HepG2 (cell line): ENCODE data around the gene FLYWCH1. TPM values are rescaled to one million over a fixed set of nuclear protein-coding genes. Genes with fewer than 3 reads are reported as not detected.
A peak's percentile ranks its signal among the peaks of the same experiment; 100 is the strongest.

Experiments
- EED ChIP-seq: sonication (generic); formaldehyde crosslinking; IDR thresholded peaks from 2 replicates; pipeline ENCODE4 v1.5.0; 2020; ENCODE audit warnings: mild to moderate bottlenecking, missing genetic modification reagents
- ETV5 ChIP-seq: IDR thresholded peaks from 2 replicates; pipeline ENCODE4 v1.6.1; 2018; ENCODE audit warnings: missing biosample characterization, missing genetic modification reagents, inconsistent platforms, borderline replicate concordance
- FOXP1 ChIP-seq, 2 experiments: fragments of 450-650 bp in 1 of 2; IDR thresholded peaks; 2 replicates each; pipeline ENCODE4 v1.6.1; 2017 to 2018; ENCODE audit warnings: antibody characterized with exemption in 1 of 2
- IRF2 ChIP-seq: IDR thresholded peaks from 2 replicates; pipeline ENCODE4 v1.6.1; 2018; ENCODE audit warnings: missing genetic modification reagents, missing compliant biosample characterization
- POLR2G ChIP-seq: fragments of 200-400 bp; formaldehyde crosslinking; IDR thresholded peaks from 2 replicates; pipeline ENCODE4 v1.6.1; 2018; ENCODE audit warnings: mild to moderate bottlenecking, low read depth, low read length, moderate library complexity
- RBM39 ChIP-seq: fragments of 200-400 bp; formaldehyde crosslinking; IDR thresholded peaks from one replicate; pipeline ENCODE4 v1.6.1; 2018; ENCODE audit warnings: antibody characterized with exemption, mild to moderate bottlenecking, low read depth, low read length; ENCODE audit not compliant: poor library complexity, severe bottlenecking
- SRF ChIP-seq: IDR thresholded peaks from 2 replicates; pipeline ENCODE4 v1.6.1; 2011; ENCODE audit warnings: mild to moderate bottlenecking, low read depth, low read length, moderate library complexity
- ZNF224 ChIP-seq: sonication (generic); formaldehyde crosslinking; IDR thresholded peaks from 2 replicates; pipeline ENCODE4 v1.5.0; 2020; ENCODE audit warnings: mild to moderate bottlenecking, missing genetic modification reagents
- ZNF3 ChIP-seq: IDR thresholded peaks from 2 replicates; pipeline ENCODE4 v1.7.0; 2017; ENCODE audit warnings: inconsistent platforms
- ZNF7 ChIP-seq: IDR thresholded peaks from 2 replicates; pipeline ENCODE4 v1.6.1; 2016; ENCODE audit warnings: missing biosample characterization, missing genetic modification reagents
- ZNF713 ChIP-seq: sonication (generic); formaldehyde crosslinking; IDR thresholded peaks from 2 replicates; pipeline ENCODE4 v1.4.0; 2020; ENCODE audit warnings: mild to moderate bottlenecking, missing genetic modification reagents
- ZNF879 ChIP-seq: sonication (generic); formaldehyde crosslinking; IDR thresholded peaks from 2 replicates; pipeline ENCODE4 v1.8.1; 2023; ENCODE audit warnings: missing genetic modification reagents
- ZSCAN29 ChIP-seq: sonication (generic); formaldehyde crosslinking; conservative IDR thresholded peaks from 2 replicates; pipeline ENCODE4 v1.4.0; 2020; ENCODE audit warnings: mild to moderate bottlenecking, missing genetic modification reagents
- polyA plus RNA-seq, 8 experiments: library from polyadenylated mRNA; depleted of rRNA in 3 of 8; stranded (reverse) in 7 of 8; unstranded in 1 of 8; fragments of >200 nt; fragmentation: Illumina TruSeq in 4 of 8; extraction: Trizol in 4 of 8; gene quantifications; 2 replicates each; pipeline versions ENCODE4 v1.2.1 to v1.2.3, GENCODE V29; 2011 to 2016; ENCODE audit warnings: low read depth in 4 of 8, missing spikeins in 1 of 8, mixed read lengths in 1 of 8; ENCODE audit not compliant: insufficient read depth in 1 of 8
- total RNA-seq, 5 experiments: library from RNA; depleted of rRNA; stranded (reverse); fragments of >200 nt; fragmentation: Illumina TruSeq; extraction: Trizol; gene quantifications; 2 replicates each; pipeline ENCODE4 v1.2.3, GENCODE V29; 2016; ENCODE audit warnings: low read depth in 1 of 5
- TF ChIP-seq, protein P1 (sequence below): sonication (generic); formaldehyde crosslinking; IDR thresholded peaks from 2 replicates; pipeline ENCODE4 v1.4.0; 2020; ENCODE audit warnings: missing genetic modification reagents, borderline replicate concordance
- TF ChIP-seq, protein P2 (sequence below): sonication (generic); formaldehyde crosslinking; IDR thresholded peaks from 2 replicates; pipeline ENCODE4 v1.9.0; 2021; ENCODE audit warnings: missing genetic modification reagents, borderline replicate concordance
- TF ChIP-seq, protein P3 (sequence below): IDR thresholded peaks from 2 replicates; pipeline ENCODE4 v1.6.1; 2016; ENCODE audit warnings: mild to moderate bottlenecking, missing biosample characterization, missing genetic modification reagents
- TF ChIP-seq, protein P4 (sequence below): sonication (generic); formaldehyde crosslinking; IDR thresholded peaks from 2 replicates; pipeline ENCODE4 v1.5.1; 2020; ENCODE audit warnings: missing genetic modification reagents, mild to moderate bottlenecking, borderline replicate concordance
- TF ChIP-seq, protein P5 (sequence below): conservative IDR thresholded peaks from 2 replicates; pipeline ENCODE4 v1.6.1; 2018; ENCODE audit warnings: missing genetic modification reagents

The FLYWCH1 gene
- total and polyA plus RNA-seq, 2 of the 13 experiments (the other 11 are each of a cell fraction or from before 2014, with no cell fraction given): 7.3 to 12.4 TPM

DNA sequence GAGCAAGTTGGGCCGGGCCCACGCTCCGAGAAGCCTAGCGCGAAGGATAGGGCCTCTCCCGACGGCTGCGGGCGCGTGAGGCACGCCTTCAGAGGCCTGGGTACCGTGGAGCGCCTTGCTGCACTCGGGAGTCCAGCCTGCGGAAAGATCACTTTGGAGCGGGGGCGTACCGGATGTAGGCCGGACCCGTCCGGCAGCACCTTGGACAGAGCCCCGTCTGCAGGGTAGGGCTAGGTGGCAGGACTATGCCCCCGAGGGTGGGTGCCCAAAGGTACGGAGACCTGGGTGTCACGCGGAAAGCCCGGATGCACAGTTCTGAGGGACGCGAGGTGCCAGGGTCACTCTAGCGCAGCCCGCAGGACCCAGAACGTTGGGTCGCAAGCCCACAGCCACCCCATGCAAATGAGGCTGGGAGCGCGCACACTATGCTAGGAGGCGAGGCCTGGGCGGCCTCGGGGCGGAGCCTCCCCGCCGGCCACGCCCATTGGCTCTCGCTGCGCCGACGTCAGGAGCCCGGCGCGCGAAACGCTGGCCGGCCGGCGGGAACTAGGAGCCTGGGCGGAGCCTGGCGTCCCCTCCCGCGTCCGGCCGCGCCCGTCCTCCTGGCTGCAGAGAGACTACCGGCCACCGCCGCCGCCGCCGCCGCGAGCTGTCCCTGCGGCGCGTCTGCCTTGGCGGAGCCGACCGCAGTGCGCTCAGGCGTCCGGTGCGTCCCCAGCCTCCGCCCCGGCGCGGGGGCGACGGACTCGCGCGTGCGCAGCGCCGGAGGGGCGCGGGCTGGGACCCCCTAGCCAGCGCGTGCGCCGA, 57.2 kb downstream of the FLYWCH1 start, which contains the start of gene PAQR4 (continued):
- peak; percentile 68; the same call in 1 of the 2 replicates for TF ChIP-seq ZNF3 (CRISPR knock-in tag)
- TF ChIP-seq ZNF7: peak; percentile 36; the same call in 1 of the 2 replicates
- no peak for TF ChIP-seq SRF
- TF ChIP-seq, protein P1, sequence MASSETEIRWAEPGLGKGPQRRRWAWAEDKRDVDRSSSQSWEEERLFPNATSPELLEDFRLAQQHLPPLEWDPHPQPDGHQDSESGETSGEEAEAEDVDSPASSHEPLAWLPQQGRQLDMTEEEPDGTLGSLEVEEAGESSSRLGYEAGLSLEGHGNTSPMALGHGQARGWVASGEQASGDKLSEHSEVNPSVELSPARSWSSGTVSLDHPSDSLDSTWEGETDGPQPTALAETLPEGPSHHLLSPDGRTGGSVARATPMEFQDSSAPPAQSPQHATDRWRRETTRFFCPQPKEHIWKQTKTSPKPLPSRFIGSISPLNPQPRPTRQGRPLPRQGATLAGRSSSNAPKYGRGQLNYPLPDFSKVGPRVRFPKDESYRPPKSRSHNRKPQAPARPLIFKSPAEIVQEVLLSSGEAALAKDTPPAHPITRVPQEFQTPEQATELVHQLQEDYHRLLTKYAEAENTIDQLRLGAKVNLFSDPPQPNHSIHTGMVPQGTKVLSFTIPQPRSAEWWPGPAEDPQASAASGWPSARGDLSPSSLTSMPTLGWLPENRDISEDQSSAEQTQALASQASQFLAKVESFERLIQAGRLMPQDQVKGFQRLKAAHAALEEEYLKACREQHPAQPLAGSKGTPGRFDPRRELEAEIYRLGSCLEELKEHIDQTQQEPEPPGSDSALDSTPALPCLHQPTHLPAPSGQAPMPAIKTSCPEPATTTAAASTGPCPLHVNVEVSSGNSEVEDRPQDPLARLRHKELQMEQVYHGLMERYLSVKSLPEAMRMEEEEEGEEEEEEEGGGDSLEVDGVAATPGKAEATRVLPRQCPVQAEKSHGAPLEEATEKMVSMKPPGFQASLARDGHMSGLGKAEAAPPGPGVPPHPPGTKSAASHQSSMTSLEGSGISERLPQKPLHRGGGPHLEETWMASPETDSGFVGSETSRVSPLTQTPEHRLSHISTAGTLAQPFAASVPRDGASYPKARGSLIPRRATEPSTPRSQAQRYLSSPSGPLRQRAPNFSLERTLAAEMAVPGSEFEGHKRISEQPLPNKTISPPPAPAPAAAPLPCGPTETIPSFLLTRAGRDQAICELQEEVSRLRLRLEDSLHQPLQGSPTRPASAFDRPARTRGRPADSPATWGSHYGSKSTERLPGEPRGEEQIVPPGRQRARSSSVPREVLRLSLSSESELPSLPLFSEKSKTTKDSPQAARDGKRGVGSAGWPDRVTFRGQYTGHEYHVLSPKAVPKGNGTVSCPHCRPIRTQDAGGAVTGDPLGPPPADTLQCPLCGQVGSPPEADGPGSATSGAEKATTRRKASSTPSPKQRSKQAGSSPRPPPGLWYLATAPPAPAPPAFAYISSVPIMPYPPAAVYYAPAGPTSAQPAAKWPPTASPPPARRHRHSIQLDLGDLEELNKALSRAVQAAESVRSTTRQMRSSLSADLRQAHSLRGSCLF (CRISPR knock-in tag): peak; percentile 82
- no peak for TF ChIP-seq FOXP1 (IDR thresholded peaks at IDR 0.05)
- 0 out of 2 replicates have a peak, but pooled peaks have one; percentile 39 for TF ChIP-seq FOXP1 (CRISPR knock-in tag; IDR thresholded peaks at IDR 0.05)
- TF ChIP-seq, protein P2, sequence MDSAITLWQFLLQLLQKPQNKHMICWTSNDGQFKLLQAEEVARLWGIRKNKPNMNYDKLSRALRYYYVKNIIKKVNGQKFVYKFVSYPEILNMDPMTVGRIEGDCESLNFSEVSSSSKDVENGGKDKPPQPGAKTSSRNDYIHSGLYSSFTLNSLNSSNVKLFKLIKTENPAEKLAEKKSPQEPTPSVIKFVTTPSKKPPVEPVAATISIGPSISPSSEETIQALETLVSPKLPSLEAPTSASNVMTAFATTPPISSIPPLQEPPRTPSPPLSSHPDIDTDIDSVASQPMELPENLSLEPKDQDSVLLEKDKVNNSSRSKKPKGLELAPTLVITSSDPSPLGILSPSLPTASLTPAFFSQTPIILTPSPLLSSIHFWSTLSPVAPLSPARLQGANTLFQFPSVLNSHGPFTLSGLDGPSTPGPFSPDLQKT (CRISPR knock-in tag): peak; percentile 18; the same call in 1 of the 2 replicates
- peak; percentile 89; the same call in 1 of the 2 replicates for TF ChIP-seq ZNF224
- peak; percentile 98 for TF ChIP-seq ETV5 (CRISPR knock-in tag)
- TF ChIP-seq IRF2: peak; percentile 78
- no peak; the same call in 1 of the 2 replicates for TF ChIP-seq ZNF879
- peak; percentile 98 for TF ChIP-seq EED (CRISPR knock-in tag)
- TF ChIP-seq ZSCAN29 (CRISPR knock-in tag): peak; percentile 91; the same call in 1 of the 2 replicates
- 0 out of 2 replicates have a peak, but pooled peaks have one; percentile 97 for TF ChIP-seq ZNF713 (CRISPR knock-in tag)
- no peak for TF ChIP-seq RBM39
- TF ChIP-seq, protein P3, sequence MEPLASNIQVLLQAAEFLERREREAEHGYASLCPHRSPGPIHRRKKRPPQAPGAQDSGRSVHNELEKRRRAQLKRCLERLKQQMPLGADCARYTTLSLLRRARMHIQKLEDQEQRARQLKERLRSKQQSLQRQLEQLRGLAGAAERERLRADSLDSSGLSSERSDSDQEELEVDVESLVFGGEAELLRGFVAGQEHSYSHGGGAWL (CRISPR knock-in tag): peak; percentile 97
- TF ChIP-seq, protein P4, sequence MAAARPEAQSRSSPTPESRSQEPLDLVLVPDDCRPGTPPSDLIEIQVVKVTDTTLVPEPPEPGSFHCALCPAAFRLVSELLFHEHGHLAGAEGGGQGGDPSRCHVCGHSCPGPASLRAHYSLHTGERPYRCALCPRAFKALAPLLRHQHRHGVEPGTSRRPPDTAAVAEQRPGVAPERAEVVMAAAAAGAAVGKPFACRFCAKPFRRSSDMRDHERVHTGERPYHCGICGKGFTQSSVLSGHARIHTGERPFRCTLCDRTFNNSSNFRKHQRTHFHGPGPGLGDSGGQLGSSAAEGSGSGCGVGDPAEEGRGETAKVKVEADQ (CRISPR knock-in tag): no peak; the same call in 1 of the 2 replicates
- TF ChIP-seq, protein P5, sequence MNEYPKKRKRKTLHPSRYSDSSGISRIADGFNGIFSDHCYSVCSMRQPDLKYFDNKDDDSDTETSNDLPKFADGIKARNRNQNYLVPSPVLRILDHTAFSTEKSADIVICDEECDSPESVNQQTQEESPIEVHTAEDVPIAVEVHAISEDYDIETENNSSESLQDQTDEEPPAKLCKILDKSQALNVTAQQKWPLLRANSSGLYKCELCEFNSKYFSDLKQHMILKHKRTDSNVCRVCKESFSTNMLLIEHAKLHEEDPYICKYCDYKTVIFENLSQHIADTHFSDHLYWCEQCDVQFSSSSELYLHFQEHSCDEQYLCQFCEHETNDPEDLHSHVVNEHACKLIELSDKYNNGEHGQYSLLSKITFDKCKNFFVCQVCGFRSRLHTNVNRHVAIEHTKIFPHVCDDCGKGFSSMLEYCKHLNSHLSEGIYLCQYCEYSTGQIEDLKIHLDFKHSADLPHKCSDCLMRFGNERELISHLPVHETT (CRISPR knock-in tag): peak; percentile 86
- TF ChIP-seq POLR2G: peak; percentile 59; the same call in 1 of the 2 replicates
